ENCODE results near the gene ACSS1.

The ACSS1 gene

DNA sequence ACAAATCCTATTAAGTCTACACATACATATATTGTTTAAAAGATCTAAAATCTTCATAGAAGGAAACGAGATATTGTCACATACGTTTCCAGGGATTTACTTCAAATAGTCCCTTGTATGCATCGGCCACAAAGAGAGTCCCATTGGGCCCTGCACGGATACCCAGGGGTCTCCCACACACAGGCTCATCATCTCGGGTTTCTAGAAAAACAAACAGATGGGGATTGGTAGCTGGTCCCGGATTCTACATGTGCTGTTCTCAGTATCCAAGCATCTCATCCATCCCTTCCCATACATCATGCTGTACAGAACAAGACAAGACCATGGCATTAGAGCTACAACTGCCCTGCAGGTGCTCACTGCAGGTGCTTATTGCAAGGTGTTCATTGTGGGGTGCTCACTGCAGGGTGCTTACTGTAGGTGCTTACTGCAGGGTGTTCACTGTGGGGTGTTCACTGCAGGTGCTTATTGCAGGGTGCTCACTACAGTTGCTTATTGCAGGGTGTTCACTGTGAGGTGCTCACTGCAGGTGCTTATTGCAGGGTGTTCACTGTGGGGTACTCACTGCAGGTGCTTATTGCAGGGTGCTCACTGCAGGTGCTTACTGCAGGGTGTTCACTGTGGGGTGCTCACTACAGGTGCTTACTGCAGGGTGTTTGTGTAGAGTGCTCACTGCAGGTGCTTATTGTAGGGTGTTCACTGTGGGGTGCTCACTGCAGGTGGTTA is 86.4 kb downstream of the ACSS1 start:
- Histone ChIP-seq H3K4me3 (ENCODE audit: low read depth, low read length) (no peak overlapping the region), H3K27me3 (replicated peaks) (no peaks in the 10 kb centered on the region), H3K36me3 (replicated peaks) (peaks cover 32% of the 10 kb centered on the region), H3K27ac (no peak overlapping the region)
- DNase-seq = no peak
- in situ Hi-C loops (cut with HindIII; ENCODE audit: low pct_ligation_motif_present, low sequenced_read_pairs) = no loop called here
- TF ChIP-seq, protein P1, sequence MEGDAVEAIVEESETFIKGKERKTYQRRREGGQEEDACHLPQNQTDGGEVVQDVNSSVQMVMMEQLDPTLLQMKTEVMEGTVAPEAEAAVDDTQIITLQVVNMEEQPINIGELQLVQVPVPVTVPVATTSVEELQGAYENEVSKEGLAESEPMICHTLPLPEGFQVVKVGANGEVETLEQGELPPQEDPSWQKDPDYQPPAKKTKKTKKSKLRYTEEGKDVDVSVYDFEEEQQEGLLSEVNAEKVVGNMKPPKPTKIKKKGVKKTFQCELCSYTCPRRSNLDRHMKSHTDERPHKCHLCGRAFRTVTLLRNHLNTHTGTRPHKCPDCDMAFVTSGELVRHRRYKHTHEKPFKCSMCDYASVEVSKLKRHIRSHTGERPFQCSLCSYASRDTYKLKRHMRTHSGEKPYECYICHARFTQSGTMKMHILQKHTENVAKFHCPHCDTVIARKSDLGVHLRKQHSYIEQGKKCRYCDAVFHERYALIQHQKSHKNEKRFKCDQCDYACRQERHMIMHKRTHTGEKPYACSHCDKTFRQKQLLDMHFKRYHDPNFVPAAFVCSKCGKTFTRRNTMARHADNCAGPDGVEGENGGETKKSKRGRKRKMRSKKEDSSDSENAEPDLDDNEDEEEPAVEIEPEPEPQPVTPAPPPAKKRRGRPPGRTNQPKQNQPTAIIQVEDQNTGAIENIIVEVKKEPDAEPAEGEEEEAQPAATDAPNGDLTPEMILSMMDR (IDR thresholded peaks at IDR 0.05; ENCODE audit: low read depth, low read length, missing control alignments) = no peak

DNA sequence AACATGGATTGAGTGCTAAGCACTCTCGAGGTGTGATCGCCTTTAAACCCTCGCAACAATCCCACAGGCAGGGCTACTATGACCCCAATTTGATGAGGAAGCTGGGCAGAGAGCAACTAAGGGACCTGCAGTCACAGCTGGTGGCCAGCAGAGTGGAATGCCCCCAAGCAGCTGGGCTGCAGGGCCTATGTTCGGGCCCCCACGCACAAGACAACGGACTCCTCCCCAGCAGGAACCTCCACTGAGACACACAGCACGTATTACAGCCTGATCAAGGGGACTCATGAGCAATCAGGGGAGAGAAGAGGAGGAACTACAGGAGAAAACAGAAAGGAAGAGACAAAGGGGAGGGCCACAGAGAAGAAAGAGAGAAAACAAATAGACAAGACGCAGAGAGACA is 87.2 kb downstream of the ACSS1 start:
- H3K27ac ChIP-seq = no peak overlapping the region
- no peak overlapping the region for H3K4me3 ChIP-seq (ENCODE audit: low read depth, low read length)
- peaks cover 34% of the 10 kb centered on the region for H3K36me3 ChIP-seq (replicated peaks)
- DNase-seq = no peak
- TF ChIP-seq, protein P1 (IDR thresholded peaks at IDR 0.05; ENCODE audit: low read depth, low read length, missing control alignments) = no peak
- in situ Hi-C loops (cut with HindIII; ENCODE audit: low pct_ligation_motif_present, low sequenced_read_pairs) = no loop called here
- no peaks in the 10 kb centered on the region for H3K27me3 ChIP-seq (replicated peaks)

DNA sequence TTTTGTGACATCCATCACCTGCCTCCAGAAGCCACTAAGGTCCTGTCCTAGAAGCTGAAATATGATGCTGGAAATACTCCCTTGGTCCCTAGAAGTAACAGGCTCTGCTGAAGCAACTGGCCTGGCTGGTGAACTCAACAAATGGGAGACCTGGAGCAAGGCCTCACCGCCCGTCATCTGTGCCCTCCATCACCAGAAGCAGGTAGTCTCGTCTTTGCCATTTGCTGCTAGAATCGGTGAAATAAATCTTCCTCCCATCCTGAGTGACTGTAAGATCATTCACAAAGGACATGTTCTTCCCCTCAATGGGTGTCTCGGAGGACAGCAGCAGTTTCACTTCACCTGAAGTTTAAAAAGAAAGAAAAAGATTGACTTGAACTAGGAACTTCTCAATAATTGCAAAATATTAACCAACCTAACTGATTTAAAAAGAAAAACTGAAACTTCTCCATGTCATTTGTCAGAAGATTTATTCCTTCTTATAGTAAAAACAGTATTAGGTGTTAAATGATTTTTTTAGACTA is 87.8 kb downstream of the ACSS1 start:
- no peak overlapping the region for H3K27ac ChIP-seq
- TF ChIP-seq, protein P1 (IDR thresholded peaks at IDR 0.05; ENCODE audit: low read depth, low read length, missing control alignments) = no peak
- peaks cover 37% of the 10 kb centered on the region for H3K36me3 ChIP-seq (replicated peaks)
- DNase-seq = no peak
- H3K27me3 ChIP-seq (replicated peaks) = no peaks in the 10 kb centered on the region
- H3K4me3 ChIP-seq (ENCODE audit: low read depth, low read length) = no peak overlapping the region
- in situ Hi-C loops (cut with HindIII; ENCODE audit: low pct_ligation_motif_present, low sequenced_read_pairs) = no loop called here

DNA sequence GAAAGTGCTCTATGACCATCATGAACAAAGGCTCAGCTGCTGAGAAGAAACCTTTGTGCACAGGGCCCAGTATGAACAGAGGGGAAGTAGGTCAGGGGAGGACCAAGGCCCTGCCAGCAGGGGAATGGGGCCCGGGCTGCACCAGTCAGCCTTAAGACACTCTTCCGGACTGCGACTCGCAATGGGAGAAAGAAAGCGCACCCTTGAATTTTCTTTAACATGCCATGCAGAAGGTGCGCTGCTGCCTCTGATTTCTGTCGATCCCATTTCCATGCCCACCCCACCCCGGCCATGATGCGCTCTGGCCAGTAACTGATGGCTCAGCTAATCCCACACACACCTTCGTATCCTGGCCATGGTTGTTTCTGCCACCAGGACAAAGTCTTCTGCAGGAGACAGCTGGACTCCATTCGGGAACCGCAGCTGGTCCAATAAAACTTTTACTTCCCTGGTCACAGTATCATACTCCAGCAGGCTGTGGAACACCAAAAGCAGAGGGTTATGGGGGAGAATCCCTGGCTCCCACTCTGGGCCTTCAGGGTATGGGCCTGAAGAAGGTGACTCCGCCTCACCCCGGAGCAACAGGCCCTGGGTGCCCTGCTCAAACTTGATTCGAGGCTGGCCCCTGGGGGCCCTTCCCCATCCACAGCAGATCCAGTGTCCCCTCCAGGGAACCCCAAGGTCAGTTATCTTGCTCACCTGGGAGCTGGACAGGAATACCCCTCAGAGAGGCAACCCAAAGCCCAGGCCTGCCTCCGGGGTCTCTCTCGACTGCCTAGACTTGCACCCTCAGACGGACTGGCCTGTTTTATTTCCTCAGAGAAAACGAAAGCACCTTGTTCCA is 88.5 kb downstream of the ACSS1 start:
- Histone ChIP-seq H3K4me3 (ENCODE audit: low read depth, low read length) (no peak overlapping the region), H3K27me3 (replicated peaks) (no peaks in the 10 kb centered on the region), H3K36me3 (replicated peaks) (peaks cover 37% of the 10 kb centered on the region), H3K27ac (no peak overlapping the region)
- in situ Hi-C loops (cut with HindIII; ENCODE audit: low pct_ligation_motif_present, low sequenced_read_pairs) = no loop called here
- DNase-seq = no peak
- TF ChIP-seq, protein P1 (IDR thresholded peaks at IDR 0.05; ENCODE audit: low read depth, low read length, missing control alignments) = no peak

DNA sequence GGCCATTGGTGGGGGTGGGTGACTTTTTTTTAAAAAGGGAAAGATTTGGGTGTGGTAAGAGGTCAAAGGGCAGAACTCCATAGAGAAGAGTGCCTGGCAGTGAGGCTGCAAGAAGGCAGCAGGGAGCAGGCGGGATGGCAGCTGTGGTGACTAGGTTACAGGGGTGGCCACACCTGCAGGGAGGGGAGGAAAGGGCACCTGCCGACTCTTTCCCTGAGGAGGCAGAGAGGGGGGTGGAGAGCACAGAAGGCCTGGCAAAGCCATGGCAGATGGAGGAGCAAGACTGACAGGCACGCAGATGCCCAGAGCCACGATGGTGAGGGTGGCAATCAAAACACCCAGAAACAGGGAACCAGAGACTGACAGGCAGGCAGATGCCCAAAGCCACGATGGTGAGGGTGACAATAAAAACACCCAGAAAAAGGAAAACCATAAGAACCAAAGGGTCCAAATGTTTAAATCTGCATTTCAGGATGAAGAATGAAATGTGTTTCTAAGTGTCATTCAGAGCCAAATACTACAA is 89.6 kb downstream of the ACSS1 start:
- Histone ChIP-seq H3K36me3 (replicated peaks) (peaks cover 38% of the 10 kb centered on the region), H3K27ac (no peak overlapping the region)
- TF ChIP-seq, protein P1 (IDR thresholded peaks at IDR 0.05; ENCODE audit: low read depth, low read length, missing control alignments) = no peak

More for the DNA sequence above, 89.6 kb downstream of the ACSS1 start:
- in situ Hi-C loops (cut with HindIII; ENCODE audit: low pct_ligation_motif_present, low sequenced_read_pairs) = no loop called here
- DNase-seq = no peak
- no peaks in the 10 kb centered on the region for H3K27me3 ChIP-seq (replicated peaks)
- no peak overlapping the region for H3K4me3 ChIP-seq (ENCODE audit: low read depth, low read length)
